ENCODE data around the gene MYEF2.

MYEF2 gene

GRCh38 chr15:48144889-48145288, 33.2 kb downstream of the MYEF2 start:
- no peak for DNase-seq

- no peak for DNase-seq
These were observed 34.2 kb downstream of the MYEF2 start for GRCh38 chr15:48143856-48144255.

- no peak for DNase-seq
These were observed 45.2 kb downstream of the MYEF2 start for GRCh38 chr15:48132874-48133273.

GRCh38 chr15:48131324-48131723, 46.8 kb downstream of the MYEF2 start:
- no peak for DNase-seq

- no peak for DNase-seq
These were observed 51.3 kb downstream of the MYEF2 start for GRCh38 chr15:48126667-48127355.

GRCh38 chr15:48121849-48122248, 56.2 kb downstream of the MYEF2 start:
- no peak for DNase-seq

GRCh38 chr15:48120745-48121144, 57.4 kb downstream of the MYEF2 start, which contains the start of gene SLC24A5:
Gene SLC24A5 (plus strand): TSS chr15:48120990. CDS start chr15:48121045, 55 bp downstream.
- DNase-seq = no peak

GRCh38 chr15:48119277-48119676, 58.8 kb downstream of the MYEF2 start:
- no peak for DNase-seq

GRCh38 chr15:48112242-48112641, 65.9 kb downstream of the MYEF2 start:
- no peak for DNase-seq

- no peak for DNase-seq
These were observed 68.1 kb downstream of the MYEF2 start for GRCh38 chr15:48109856-48110531.

GRCh38 chr15:48109212-48109611, 68.9 kb downstream of the MYEF2 start:
- no peak for DNase-seq

- DNase-seq = no peak
These were observed 72.2 kb downstream of the MYEF2 start for GRCh38 chr15:48105936-48106335.

GRCh38 chr15:48103647-48104046, 74.4 kb downstream of the MYEF2 start:
- DNase-seq = no peak

- DNase-seq = no peak
These were observed 75.9 kb downstream of the MYEF2 start for GRCh38 chr15:48102167-48102566.

GRCh38 chr15:48101376-48101961, 76.6 kb downstream of the MYEF2 start:
- no peak for DNase-seq

- no peak for DNase-seq
These were observed 80.8 kb downstream of the MYEF2 start for GRCh38 chr15:48097264-48097663.

GRCh38 chr15:48096813-48097212, 81.3 kb downstream of the MYEF2 start:
- no peak for DNase-seq

- DNase-seq = no peak
These were observed 81.7 kb downstream of the MYEF2 start for GRCh38 chr15:48096355-48096786.

GRCh38 chr15:48091522-48091921, 86.6 kb downstream of the MYEF2 start:
- no peak for DNase-seq

GRCh38 chr15:48090666-48091065, 87.4 kb downstream of the MYEF2 start:
- DNase-seq = no peak

- DNase-seq = no peak
These were observed 88.0 kb downstream of the MYEF2 start for GRCh38 chr15:48090115-48090514.

GRCh38 chr15:48089702-48090101, 88.4 kb downstream of the MYEF2 start:
- no peak for DNase-seq

- DNase-seq = no peak
These were observed 90.3 kb downstream of the MYEF2 start for GRCh38 chr15:48087844-48088243.

- DNase-seq = no peak
These were observed 91.5 kb downstream of the MYEF2 start for GRCh38 chr15:48086576-48086975.

Measured in stimulated activated CD8-positive, alpha-beta memory T cell treated with anti-CD3 and anti-CD28 coated beads, Interleukin-4, amount 100 ng/mL, for 48 hours (primary cell).